NCI-H2196 treated with DMSO at 0.1 percent for 48 hours (cell line): ENCODE results near the gene TXNDC8.

Experiments
- DNase-seq: peaks from one replicate; lab custom pipeline; 2025; ENCODE audit not compliant: unreplicated experiment; lab: John Stamatoyannopoulos, UW

Gene TXNDC8

GRCh38 chr9:110282018-110282738 lies 55.5 kb downstream of the TXNDC8 start:
- no peak for DNase-seq

- DNase-seq: no peak
Observed at GRCh38 chr9:110278080-110278707, 59.5 kb downstream of the TXNDC8 start.

- DNase-seq: no peak
Observed at GRCh38 chr9:110276781-110277180, 60.9 kb downstream of the TXNDC8 start.

- no peak for DNase-seq
Observed at GRCh38 chr9:110270211-110270995, 67.3 kb downstream of the TXNDC8 start.

- no peak for DNase-seq
Observed at GRCh38 chr9:110266795-110267194, 70.9 kb downstream of the TXNDC8 start.

GRCh38 chr9:110261632-110262031 lies 76.0 kb downstream of the TXNDC8 start:
- no peak for DNase-seq

- DNase-seq: no peak
Observed at GRCh38 chr9:110260911-110261310, 76.8 kb downstream of the TXNDC8 start.

GRCh38 chr9:110259566-110259965 lies 78.1 kb downstream of the TXNDC8 start:
- DNase-seq: no peak

- no peak for DNase-seq
Observed at GRCh38 chr9:110258690-110259091, 79.0 kb downstream of the TXNDC8 start.

- DNase-seq: no peak
Observed at GRCh38 chr9:110257956-110258355, 79.7 kb downstream of the TXNDC8 start.

GRCh38 chr9:110257097-110257841 lies 80.4 kb downstream of the TXNDC8 start:
- DNase-seq: no peak

GRCh38 chr9:110256380-110257096 lies 81.1 kb downstream of the TXNDC8 start, which contains the start of gene TXN:
TXN (minus strand) TSS chr9:110256507; CDS start chr9:110256435, 72 bp downstream.
- DNase-seq: peak; percentile 64

- no peak for DNase-seq
Observed at GRCh38 chr9:110255463-110256379, 81.9 kb downstream of the TXNDC8 start.

GRCh38 chr9:110255034-110255462 lies 82.6 kb downstream of the TXNDC8 start:
- no peak for DNase-seq

- DNase-seq: no peak
Observed at GRCh38 chr9:110254500-110254899, 83.2 kb downstream of the TXNDC8 start.
